H1 (cell line): Measurements from ENCODE around the gene PGM3. TPM values are rescaled to one million over a fixed set of nuclear protein-coding genes. Genes with fewer than 3 reads are reported as not detected.

ENCODE experiments used
- CTCF ChIA-PET: fragments of 300-600 bp; sonication (Branson Sonifier 250); formaldehyde crosslinking; loops from one replicate; lab custom pipeline; 2021; ENCODE audit not compliant: partially characterized antibody; lab: Charles Lee
- POLR2A ChIA-PET: fragments of 300-600 bp; sonication (Branson Sonifier 250); formaldehyde crosslinking; loops from one replicate; lab custom pipeline; 2021; ENCODE audit warnings: inconsistent platforms; ENCODE audit not compliant: partially characterized antibody; lab: Charles Lee
- DNase-seq, 2 experiments: peaks; one replicate each; pipeline versions ENCODE4 v3.0.0 to v3.0.0-alpha.2; 2010 to 2022; ENCODE audit warnings: low spot score in 2 of 2, low read depth in 1 of 2, mixed read lengths in 1 of 2
- FAIRE-seq: peaks from 2 replicates; lab custom pipeline; 2011; peaks lifted over from hg19 to GRCh38; lab: Jason Lieb, UNC
- H2AFZ ChIP-seq: 2 replicates; pipeline ENCODE4 v1.8.1; 2012; ENCODE audit warnings: low read length, inconsistent platforms
- H2AK5ac ChIP-seq: 2 replicates; pipeline ENCODE4 v1.6.1; 2013; ENCODE audit warnings: low read depth, low read length
- H2BK120ac ChIP-seq: replicated peaks from 2 replicates; pipeline ENCODE3; 2013; ENCODE audit warnings: low read depth, low read length, inconsistent platforms
- H2BK12ac ChIP-seq: 2 replicates; pipeline ENCODE4 v1.6.1; 2013; ENCODE audit warnings: low read depth, low read length
- H2BK15ac ChIP-seq: 2 replicates; pipeline ENCODE4 v1.6.1; 2013; ENCODE audit warnings: low read length
- H2BK20ac ChIP-seq: 2 replicates; pipeline ENCODE4 v1.6.1; 2013; ENCODE audit warnings: low read length
- H2BK5ac ChIP-seq: 2 replicates; pipeline ENCODE4 v1.6.1; 2013; ENCODE audit warnings: low read depth, low read length
- H3K14ac ChIP-seq: 2 replicates; pipeline ENCODE4 v1.6.1; 2013; ENCODE audit warnings: inconsistent platforms; ENCODE audit not compliant: insufficient read length
- H3K18ac ChIP-seq: 2 replicates; pipeline ENCODE4 v1.6.1; 2013; ENCODE audit warnings: low read length; ENCODE audit errors: extremely low read depth
- H3K23ac ChIP-seq: 2 replicates; pipeline ENCODE4 v1.6.1; 2013; ENCODE audit warnings: inconsistent platforms; ENCODE audit not compliant: insufficient read length
- H3K23me2 ChIP-seq: 2 replicates; pipeline ENCODE4 v1.6.1; 2013; ENCODE audit warnings: low read depth, low read length
- H3K27ac ChIP-seq: 2 replicates; pipeline ENCODE4 v1.6.1; 2011; ENCODE audit warnings: low read depth, low read length, inconsistent platforms
- H3K27me3 ChIP-seq, 4 experiments: replicated peaks in 1 of 4; 1 replicate in 1 of 4; 2 replicates in 3 of 4; pipeline versions ENCODE4 v1.6.1 to v1.8.1; 2011 to 2013; ENCODE audit warnings: low read length in 3 of 4, mild to moderate bottlenecking in 3 of 4, inconsistent platforms in 2 of 4, mixed read lengths in 2 of 4, moderate library complexity in 1 of 4; ENCODE audit not compliant: control insufficient read depth in 3 of 4, insufficient read depth in 3 of 4; ENCODE audit errors: extremely low read depth in 1 of 4
- H3K36me3 ChIP-seq, 4 experiments: 2 replicates each; pipeline versions ENCODE4 v1.6.1 to v1.8.1; 2011 to 2013; ENCODE audit warnings: mild to moderate bottlenecking in 4 of 4, low read length in 3 of 4, moderate library complexity in 2 of 4, control low read depth in 1 of 4, inconsistent platforms in 1 of 4; ENCODE audit not compliant: insufficient read depth in 4 of 4, control insufficient read depth in 2 of 4
- H3K4ac ChIP-seq: replicated peaks from 2 replicates; pipeline ENCODE3; 2013; ENCODE audit warnings: low read length, low read depth, mixed read lengths, inconsistent platforms; ENCODE audit not compliant: insufficient read length
- H3K4me1 ChIP-seq, 4 experiments: replicated peaks in 1 of 4; 1 replicate in 1 of 4; 2 replicates in 3 of 4; pipeline versions ENCODE4 v1.6.1 to v1.8.1; 2011 to 2013; ENCODE audit warnings: low read length in 3 of 4, inconsistent platforms in 2 of 4, mixed read lengths in 1 of 4; ENCODE audit not compliant: insufficient read depth in 4 of 4, control insufficient read depth in 3 of 4
- H3K4me2 ChIP-seq, 2 experiments: 2 replicates each; pipeline versions ENCODE4 v1.6.1 to v1.8.1; 2011 to 2013; ENCODE audit warnings: low read depth in 2 of 2, low read length in 2 of 2, control low read depth in 1 of 2, inconsistent platforms in 1 of 2, mild to moderate bottlenecking in 1 of 2; ENCODE audit not compliant: insufficient read depth in 1 of 2
- H3K4me3 ChIP-seq, 4 experiments: fragments of 200-600, 300-600 bp in 1 of 4; sonication (generic), shearing (Covaris generic), sonication (Bioruptor Twin) in 1 of 4; 2 replicates each; pipeline versions ENCODE4 v1.5.1 to v1.8.1; 2011 to 2016; ENCODE audit warnings: low read length in 4 of 4, low read depth in 3 of 4, control low read depth in 2 of 4, inconsistent platforms in 2 of 4, mild to moderate bottlenecking in 2 of 4, mixed read lengths in 1 of 4, moderate library complexity in 1 of 4; ENCODE audit not compliant: insufficient read depth in 2 of 4; ENCODE audit errors: extremely low read depth in 1 of 4
- H3K56ac ChIP-seq: replicated peaks from 2 replicates; pipeline ENCODE3; 2013; ENCODE audit warnings: low read depth, mild to moderate bottlenecking, mixed read lengths, low read length, inconsistent platforms; ENCODE audit not compliant: insufficient read length
- H3K79me1 ChIP-seq: 2 replicates; pipeline ENCODE4 v1.6.1; 2013; ENCODE audit warnings: low read depth, low read length, control low read depth
- H3K79me2 ChIP-seq, 2 experiments: 2 replicates each; pipeline versions ENCODE4 v1.6.1 to v1.8.1; 2012 to 2013; ENCODE audit warnings: low read length in 2 of 2, mild to moderate bottlenecking in 2 of 2, inconsistent platforms in 1 of 2; ENCODE audit not compliant: insufficient read depth in 2 of 2, control insufficient read depth in 1 of 2
- H3K9ac ChIP-seq, 4 experiments: replicated peaks in 1 of 4; 1 replicate in 1 of 4; 2 replicates in 3 of 4; pipeline versions ENCODE4 v1.6.1 to v1.8.1; 2011 to 2013; ENCODE audit warnings: low read depth in 3 of 4, low read length in 3 of 4, control low read depth in 2 of 4, mild to moderate bottlenecking in 2 of 4, moderate library complexity in 2 of 4, inconsistent platforms in 1 of 4; ENCODE audit errors: extremely low read depth in 1 of 4
- H3K9me3 ChIP-seq, 2 experiments: 2 replicates each; pipeline versions ENCODE4 v1.6.1 to v1.8.1; 2012 to 2013; ENCODE audit warnings: mild to moderate bottlenecking in 2 of 2, moderate library complexity in 2 of 2, control low read depth in 1 of 2, inconsistent platforms in 1 of 2, low read depth in 1 of 2, low read length in 1 of 2, mixed read lengths in 1 of 2; ENCODE audit not compliant: insufficient read depth in 2 of 2
- H4K20me1 ChIP-seq, 2 experiments: replicated peaks in 1 of 2; 2 replicates each; pipeline versions ENCODE3 to v1.8.1; 2011 to 2013; ENCODE audit warnings: inconsistent platforms in 2 of 2, low read length in 2 of 2, mild to moderate bottlenecking in 1 of 2; ENCODE audit not compliant: insufficient read depth in 2 of 2, control insufficient read depth in 1 of 2
- H4K5ac ChIP-seq: 2 replicates; pipeline ENCODE4 v1.6.1; 2013; ENCODE audit warnings: low read length, low read depth, mixed read lengths, inconsistent platforms; ENCODE audit not compliant: insufficient read length
- H4K8ac ChIP-seq: 2 replicates; pipeline ENCODE4 v1.8.0; 2013; ENCODE audit warnings: mild to moderate bottlenecking, moderate library complexity, low read length, inconsistent platforms; ENCODE audit not compliant: insufficient read depth; ENCODE audit errors: extremely low read depth
- H4K91ac ChIP-seq: replicated peaks from 2 replicates; pipeline ENCODE3; 2013; ENCODE audit warnings: low read length, mixed read lengths, inconsistent platforms; ENCODE audit not compliant: insufficient read length
- CBX5 ChIP-seq: fragments of 300-800, 300-1000 bp; sonication (generic); IDR thresholded peaks from 2 replicates; pipeline ENCODE4 v1.7.1; 2016; ENCODE audit warnings: antibody characterized with exemption, low read length, low read depth
- EGR1 ChIP-seq: IDR thresholded peaks from 2 replicates; pipeline ENCODE4 v1.6.1; 2011; ENCODE audit warnings: low read depth, low read length, borderline replicate concordance
- GABPA ChIP-seq: IDR thresholded peaks from 2 replicates; pipeline ENCODE4 v1.6.1; 2011; ENCODE audit warnings: mild to moderate bottlenecking, low read length, moderate library complexity, borderline replicate concordance; ENCODE audit not compliant: insufficient read depth
- GTF2F1 ChIP-seq: IDR thresholded peaks from 2 replicates; pipeline ENCODE4 v1.6.1; 2012; ENCODE audit warnings: low read depth, low read length, improper control_type of control experiment, borderline replicate concordance
- KDM1A ChIP-seq: fragments of 200-600, 300-600 bp; sonication (generic); IDR thresholded peaks from 2 replicates; pipeline ENCODE4 v1.7.1; 2016; ENCODE audit warnings: mild to moderate bottlenecking, low read length, borderline replicate concordance
- POLR2AphosphoS5 ChIP-seq: IDR thresholded peaks from 2 replicates; pipeline ENCODE4 v1.6.1; 2011; ENCODE audit warnings: low read depth, low read length
- SAP30 ChIP-seq: fragments of 300-600 bp; sonication (generic); IDR thresholded peaks from 2 replicates; pipeline ENCODE4 v1.7.1; 2012; ENCODE audit warnings: low read length, moderate library complexity, mild to moderate bottlenecking, inconsistent platforms; ENCODE audit not compliant: insufficient read depth, insufficient replicate concordance
- SIN3A ChIP-seq, 2 experiments: IDR thresholded peaks in 1 of 2; conservative IDR thresholded peaks in 1 of 2; 2 replicates each; pipeline ENCODE4 v1.6.1; 2011 to 2012; ENCODE audit warnings: low read length in 2 of 2, improper control_type of control experiment in 1 of 2, low read depth in 1 of 2, mild to moderate bottlenecking in 1 of 2
- SP2 ChIP-seq: IDR thresholded peaks from 2 replicates; pipeline ENCODE4 v1.6.1; 2012; ENCODE audit warnings: mild to moderate bottlenecking, low read length, inconsistent platforms
- SRF ChIP-seq: IDR thresholded peaks from 2 replicates; pipeline ENCODE4 v1.6.1; 2011; ENCODE audit warnings: mild to moderate bottlenecking, low read depth, low read length, moderate library complexity
- TAF1 ChIP-seq: IDR thresholded peaks from 2 replicates; pipeline ENCODE4 v1.6.1; 2011; ENCODE audit warnings: mild to moderate bottlenecking, low read depth, low read length
- TAF7 ChIP-seq: optimal IDR thresholded peaks from 2 replicates; pipeline ENCODE3; 2011; ENCODE audit warnings: low read depth, mild to moderate bottlenecking, inconsistent platforms, low read length, moderate library complexity, borderline replicate concordance
- ZNF274 ChIP-seq: IDR thresholded peaks from 2 replicates; pipeline ENCODE4 v1.7.0; 2012; ENCODE audit warnings: low read length, borderline replicate concordance; ENCODE audit errors: extremely low read depth
- WGBS, 2 experiments: shearing (Covaris generic) in 1 of 2; methylation state at CpG; one replicate each; pipeline versions ENCODE4 v1.1.6 to v1.1.7; 2013 to 2015; ENCODE audit warnings: low lambda C conversion rate in 2 of 2, mixed read lengths in 2 of 2, inconsistent platforms in 1 of 2, low coverage in 1 of 2, missing lambda C conversion rate in 1 of 2; ENCODE audit not compliant: insufficient replicate concordance in 2 of 2, insufficient coverage in 1 of 2, insufficient read length in 1 of 2; ENCODE audit errors: extremely low coverage in 1 of 2, missing lambda C conversion rate in 1 of 2; 5-methylcytosine and 5-hydroxymethylcytosine counted together
- polyA plus RNA-seq, 7 experiments: library from polyadenylated mRNA; depleted of rRNA in 3 of 7; stranded (reverse) in 5 of 7; unstranded in 2 of 7; fragments of >200 nt in 5 of 7; fragments of 200-250 nt in 2 of 7; gene quantifications; 1 replicate in 5 of 7; 2 replicates in 1 of 7; 4 replicates in 1 of 7; pipeline versions ENCODE4 v1.2.1 to v1.2.3, GENCODE V29; 2011 to 2013; ENCODE audit warnings: missing spikeins in 2 of 7, mixed read lengths in 2 of 7
- total RNA-seq: library from RNA; stranded (reverse); fragmentation: NEBNext Ultra II Directional; extraction: Animal tissue kit (Norgen Biotek cat#: 25700); gene quantifications from 2 replicates; pipeline ENCODE4 v1.2.1, GENCODE V29; 2021
- TF ChIP-seq, protein P1 (sequence below): IDR thresholded peaks from 2 replicates; pipeline ENCODE4 v1.6.1; 2012; ENCODE audit warnings: inconsistent platforms

The PGM3 gene
- total and polyA plus RNA-seq, 2 of the 8 experiments (the other 6 are each of a cell fraction or from before 2014, with no cell fraction given): 14.5 to 60.5 TPM

DNA sequence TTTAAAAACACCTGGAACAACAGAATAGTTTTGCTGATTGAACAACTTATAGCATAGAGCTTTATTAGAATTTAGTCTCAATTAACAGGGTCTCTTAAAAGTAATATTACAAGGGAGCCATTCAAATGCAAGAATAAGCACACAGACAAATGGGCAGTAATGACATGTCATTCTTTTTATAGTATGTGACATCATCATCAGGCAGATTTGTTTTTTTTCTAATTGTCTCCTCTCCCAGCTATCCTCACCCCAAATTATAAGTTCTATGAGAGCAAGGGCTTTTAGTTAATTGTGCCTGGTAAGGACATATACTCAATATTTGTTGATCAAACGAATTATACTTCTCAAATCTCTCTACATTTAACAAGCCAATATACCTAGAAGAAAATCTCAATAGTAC, 11.0 kb downstream of the PGM3 start:
- 95% methylated on average over 1 of the region's 1 CpG; no CpG with 5 or more reads in 1 of the 2 experiments for WGBS, 2 experiments
- H4K20me1 ChIP-seq: peaks cover 3 to 4% of the 10 kb centered on the region in 2 experiments
- TF ChIP-seq KDM1A: no peak
- TF ChIP-seq EGR1: no peak
- no peak for TF ChIP-seq GTF2F1
- no peak for TF ChIP-seq TAF7
- no peak for TF ChIP-seq ZNF274
- no peak for TF ChIP-seq TAF1
- TF ChIP-seq, protein P1, sequence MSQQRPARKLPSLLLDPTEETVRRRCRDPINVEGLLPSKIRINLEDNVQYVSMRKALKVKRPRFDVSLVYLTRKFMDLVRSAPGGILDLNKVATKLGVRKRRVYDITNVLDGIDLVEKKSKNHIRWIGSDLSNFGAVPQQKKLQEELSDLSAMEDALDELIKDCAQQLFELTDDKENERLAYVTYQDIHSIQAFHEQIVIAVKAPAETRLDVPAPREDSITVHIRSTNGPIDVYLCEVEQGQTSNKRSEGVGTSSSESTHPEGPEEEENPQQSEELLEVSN: no peak
- TF ChIP-seq CBX5: no peak
- TF ChIP-seq SAP30: no peak
- TF ChIP-seq SRF: no peak
- no peak for TF ChIP-seq GABPA
- TF ChIP-seq SP2: no peak
- no peak for TF ChIP-seq POLR2AphosphoS5
- TF ChIP-seq SIN3A (conservative IDR thresholded peaks at IDR 0.05 in 1 of 2, IDR thresholded peaks at IDR 0.05 in 1 of 2; ENCODE audit: low read depth in 1 of 2, low read length in 2 of 2): no peak

More for the DNA sequence above, 11.0 kb downstream of the PGM3 start:
- Histone ChIP-seq H3K14ac (no peak overlapping the region), H3K27me3 (no peaks in the 10 kb centered on the region), H3K4me3 (no peak overlapping the region; a peak in 1 of 8 replicates), H2BK15ac (no peak overlapping the region), H3K4me1 (peaks cover 0 to 2% (median 0%) of the 10 kb centered on the region in 4 experiments; a peak in 1 of 7 replicates), H3K27ac (no peak overlapping the region), H3K56ac (no peak overlapping the region), H2BK20ac (no peak overlapping the region), H3K79me1 (no peaks in the 10 kb centered on the region), H3K23me2 (no peaks in the 10 kb centered on the region), H2BK12ac (no peak overlapping the region), H3K36me3 (peaks cover 4 to 80% (median 28%) of the 10 kb centered on the region in 4 experiments), H4K5ac (no peak overlapping the region), H3K23ac (no peak overlapping the region), H4K8ac (no peak overlapping the region), H3K18ac (no peak overlapping the region), H3K4ac (no peak overlapping the region), H3K79me2 (no peaks in the 10 kb centered on the region), H3K9ac (no peak overlapping the region), H4K91ac (no peak overlapping the region), H2AFZ (no peak overlapping the region), H2BK5ac (no peak overlapping the region), H2BK120ac (no peak overlapping the region), H3K9me3 (no peaks in the 10 kb centered on the region), H2AK5ac (no peak overlapping the region), H3K4me2 (no peak overlapping the region)
- FAIRE-seq (no peak), DNase-seq (no peak)
- CTCF ChIA-PET: interaction anchor here (0.8 to 2.0 kb wide), 3 partner anchors 18 to 330 kb away, joined by 3 to 5 read pairs (median 3); partner anchors contain the start of genes DOP1A and PRSS35
- POLR2A ChIA-PET: no interaction called here
